ENCODE data around the gene ALG8. TPM values are rescaled to one million over a fixed set of nuclear protein-coding genes. Genes with fewer than 3 reads are reported as not detected.

ALG8 gene
- total RNA-seq (2022) (188 and 191 TPM in 2 replicates), Bru-seq, nascent RNA (percentile 90 among the genes with signal in this experiment), BruChase-seq, experiment 1, labeled RNA remaining after a 2-hour chase (percentile 94 among the genes with signal in this experiment), BruChase-seq, experiment 2, labeled RNA remaining after a 6-hour chase (percentile 91 among the genes with signal in this experiment)
- long read RNA-seq, transcript ALG8-202 (14 exons, 1,677 nt), result minor isoform, 44 of 588 reads
- long read RNA-seq, transcript ALG8-201 (13 exons, 1,675 nt), result major isoform, 448 of 588 reads
- long read RNA-seq, partial matches to known transcripts, result 10 of 588 reads
- long read RNA-seq, other reads (novel, unspliced or antisense), result 85 of 588 reads

GRCh38 chr11:78139422-78140391 is at the start of gene ALG8:
Gene ALG8 (minus strand): TSS chr11:78139626. CDS start chr11:78139588, 38 bp downstream.
- Mint-ChIP-seq H3K4me1 (ENCODE audit: low read depth, unreplicated experiment) (peaks cover 21% of the 10 kb centered on the region), H3K27ac (ENCODE audit: unreplicated experiment) (peak within 1 kb of the TSS; percentile 83), H3K9me3 (ENCODE audit: unreplicated experiment) (no peaks in the 10 kb centered on the region), H3K27me3 (ENCODE audit: insufficient read depth, unreplicated experiment) (no peaks in the 10 kb centered on the region), H3K4me3 (ENCODE audit: unreplicated experiment) (peak within 1 kb of the TSS; percentile 90), H3K36me3 (ENCODE audit: insufficient read depth, unreplicated experiment) (peaks cover 60% of the 10 kb centered on the region)
- intact Hi-C loops (cut with micrococcal nuclease; ENCODE audit: unreplicated experiment), result loop anchor here (1.0 to 2.0 kb wide), 5 partner anchors 49 to 423 kb away; partner anchors contain the start of genes GAB2, KCTD21, NDUFC2 and USP35
- H3K27me3 ChIP-seq (replicated peaks; ENCODE audit: control insufficient read depth, insufficient read depth, low read length), result no peaks in the 10 kb centered on the region
- H3K4me3 ChIP-seq (ENCODE audit: low read depth, low read length), result peak within 1 kb of the TSS; percentile 49
- peaks cover 5% of the 10 kb centered on the region for H3K4me1 ChIP-seq
- ChIA-PET POLR2A (interaction anchor here (0.5 to 1.7 kb wide), 21 partner anchors 8 to 435 kb away, joined by 3 to 32 read pairs (median 5); partner anchors contain the start of genes INTS4, KCTD21, NARS2 and NDUFC2), CTCF (interaction anchor here (0.6 to 1.6 kb wide), 8 partner anchors 10 to 281 kb away, joined by 3 to 7 read pairs (median 4); partner anchors contain the start of genes KCTD21, NDUFC2 and USP35)
- TF ChIP-seq, protein P1, sequence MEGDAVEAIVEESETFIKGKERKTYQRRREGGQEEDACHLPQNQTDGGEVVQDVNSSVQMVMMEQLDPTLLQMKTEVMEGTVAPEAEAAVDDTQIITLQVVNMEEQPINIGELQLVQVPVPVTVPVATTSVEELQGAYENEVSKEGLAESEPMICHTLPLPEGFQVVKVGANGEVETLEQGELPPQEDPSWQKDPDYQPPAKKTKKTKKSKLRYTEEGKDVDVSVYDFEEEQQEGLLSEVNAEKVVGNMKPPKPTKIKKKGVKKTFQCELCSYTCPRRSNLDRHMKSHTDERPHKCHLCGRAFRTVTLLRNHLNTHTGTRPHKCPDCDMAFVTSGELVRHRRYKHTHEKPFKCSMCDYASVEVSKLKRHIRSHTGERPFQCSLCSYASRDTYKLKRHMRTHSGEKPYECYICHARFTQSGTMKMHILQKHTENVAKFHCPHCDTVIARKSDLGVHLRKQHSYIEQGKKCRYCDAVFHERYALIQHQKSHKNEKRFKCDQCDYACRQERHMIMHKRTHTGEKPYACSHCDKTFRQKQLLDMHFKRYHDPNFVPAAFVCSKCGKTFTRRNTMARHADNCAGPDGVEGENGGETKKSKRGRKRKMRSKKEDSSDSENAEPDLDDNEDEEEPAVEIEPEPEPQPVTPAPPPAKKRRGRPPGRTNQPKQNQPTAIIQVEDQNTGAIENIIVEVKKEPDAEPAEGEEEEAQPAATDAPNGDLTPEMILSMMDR (IDR thresholded peaks at IDR 0.05; ENCODE audit: insufficient read depth in 1 of 2, low read depth in 1 of 2, low read length in 1 of 2, severe bottlenecking in 1 of 2, unreplicated experiment in 1 of 2), result no peak
- BruUV-seq (replicated peaks), result TSS peak; percentile 93
- H3K9me3 ChIP-seq, result no peaks in the 10 kb centered on the region
- no peaks in the 10 kb centered on the region; the same call in 1 of the 2 replicates for H3K36me3 ChIP-seq (ENCODE audit: control insufficient read depth, insufficient read depth, low read length)
- DNase-seq, result peak; percentile 99

DNA sequence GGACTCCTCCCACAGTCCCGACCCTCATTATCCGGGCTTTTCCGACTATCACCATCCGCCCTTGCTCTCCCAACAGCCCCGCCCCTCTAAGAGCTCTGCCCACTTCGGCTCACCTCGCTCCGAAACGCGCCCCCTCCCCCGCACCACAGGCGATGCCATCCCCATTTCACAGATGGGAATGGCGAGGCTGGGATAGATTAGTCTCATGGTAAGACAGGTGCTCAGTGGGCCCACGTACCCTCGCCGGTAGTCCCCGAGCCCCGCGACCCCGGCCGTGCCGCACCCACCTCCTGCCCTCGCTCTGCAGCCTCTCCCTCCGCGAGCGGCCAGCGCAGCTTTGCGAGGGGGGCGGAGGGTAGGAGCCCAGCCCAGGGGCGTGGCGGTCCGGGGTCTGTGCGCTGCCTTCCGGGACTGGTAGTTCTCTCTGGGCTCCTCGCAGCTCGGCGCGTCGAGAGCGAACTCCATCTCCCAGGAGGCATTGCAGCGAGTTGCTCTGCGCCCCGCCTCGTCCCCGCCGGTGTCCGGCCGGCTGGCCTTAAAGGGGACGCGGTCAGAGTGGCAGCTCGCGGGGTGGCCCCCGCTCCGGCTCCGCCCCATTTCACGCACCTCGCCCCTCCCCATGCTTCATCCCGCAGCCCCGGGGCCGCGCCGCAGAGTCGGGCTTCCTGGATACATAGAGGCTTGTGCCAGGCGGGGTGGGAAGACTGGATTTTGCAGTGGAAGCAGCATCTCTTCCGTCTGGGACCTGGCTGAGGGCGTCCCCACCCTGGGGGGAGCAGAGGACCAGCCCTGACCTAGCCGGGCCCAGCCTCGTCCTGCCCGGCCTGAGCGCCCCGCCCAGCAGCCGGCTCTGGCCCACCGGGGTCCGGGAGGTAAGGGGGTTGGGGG is 49.1 kb upstream of the ALG8 start, which contains the start of the genes KCTD21 and USP35:
KCTD21 (minus strand) TSS at position 341 of the 888 bp plus-strand sequence. CDS start 14,072 bp downstream, outside the sequence.
USP35 (plus strand) TSS at position 634 of the 888 bp plus-strand sequence. CDS start 7,327 bp downstream, outside the sequence.
- ChIA-PET CTCF (interaction anchor here (0.5 to 1.5 kb wide), 13 partner anchors 9 to 381 kb away, joined by 3 to 8 read pairs (median 3); partner anchors contain the start of gene ALG8), POLR2A (interaction anchor here (0.6 to 2.2 kb wide), 6 partner anchors 49 to 386 kb away, joined by 3 to 32 read pairs (median 4); partner anchors contain the start of genes ALG8 and NARS2)
- H3K4me1 ChIP-seq, result peaks cover 28% of the 10 kb centered on the region
- intact Hi-C loops (cut with micrococcal nuclease; ENCODE audit: unreplicated experiment), result loop anchor here (1.0 to 5.0 kb wide), 5 partner anchors 39 to 194 kb away; partner anchors contain the start of genes ALG8 and NDUFC2
- peak within 1 kb of the TSS; percentile 98 for H3K4me3 Mint-ChIP-seq (ENCODE audit: unreplicated experiment)
- BruUV-seq (replicated peaks), result no TSS peak
- peaks cover 37% of the 10 kb centered on the region for H3K4me1 Mint-ChIP-seq (ENCODE audit: low read depth, unreplicated experiment)
- TF ChIP-seq, protein P1 (IDR thresholded peaks at IDR 0.05; ENCODE audit: insufficient read depth in 1 of 2, low read depth in 1 of 2, low read length in 1 of 2, severe bottlenecking in 1 of 2, unreplicated experiment in 1 of 2), result no peak
- no peaks in the 10 kb centered on the region for H3K27me3 ChIP-seq (replicated peaks; ENCODE audit: control insufficient read depth, insufficient read depth, low read length)
- H3K27ac Mint-ChIP-seq (ENCODE audit: unreplicated experiment), result peak within 1 kb of the TSS; percentile 84
- no peaks in the 10 kb centered on the region for H3K9me3 ChIP-seq
- no peaks in the 10 kb centered on the region for H3K9me3 Mint-ChIP-seq (ENCODE audit: unreplicated experiment)
- H3K27me3 Mint-ChIP-seq (ENCODE audit: insufficient read depth, unreplicated experiment), result no peaks in the 10 kb centered on the region
- peaks cover 16% of the 10 kb centered on the region for H3K36me3 Mint-ChIP-seq (ENCODE audit: insufficient read depth, unreplicated experiment)
- peak within 1 kb of the TSS; percentile 82 for H3K4me3 ChIP-seq (ENCODE audit: low read depth, low read length)
- H3K36me3 ChIP-seq (ENCODE audit: control insufficient read depth, insufficient read depth, low read length), result no peaks in the 10 kb centered on the region
- peak; percentile 99 to 100 for DNase-seq
